Memory B cell (primary cell): ENCODE data around the gene NAA30.

Experiments
- ATAC-seq: fragments of 150-1000 bp; cut with Tn5 transposase; 2 replicates; pipeline ENCODE4 v1.10.0; 2021; ENCODE audit warnings: low read depth, mild to moderate bottlenecking, moderate library complexity
- DNase-seq, 2 donors: peaks; one replicate each; pipeline ENCODE4 v3.0.0; 2022; ENCODE audit warnings: low spot score in 2 of 2
- H3K27ac Mint-ChIP-seq: one replicate; pipeline ENCODE4 v1.8.0; 2022; ENCODE audit warnings: mild to moderate bottlenecking, moderate library complexity, mixed read lengths
- H3K27me3 Mint-ChIP-seq: one replicate; pipeline ENCODE4 v1.8.0; 2022; ENCODE audit warnings: mixed read lengths
- H3K36me3 Mint-ChIP-seq: one replicate; pipeline ENCODE4 v1.8.0; 2022; ENCODE audit warnings: mild to moderate bottlenecking, mixed read lengths
- H3K4me1 Mint-ChIP-seq: one replicate; pipeline ENCODE4 v1.8.0; 2022; ENCODE audit warnings: mixed read lengths
- H3K4me3 Mint-ChIP-seq: one replicate; pipeline ENCODE4 v1.8.0; 2022; ENCODE audit warnings: mild to moderate bottlenecking, moderate library complexity, mixed read lengths
- H3K9me3 Mint-ChIP-seq: one replicate; pipeline ENCODE4 v1.8.0; 2022; ENCODE audit warnings: mixed read lengths

NAA30 gene

DNA sequence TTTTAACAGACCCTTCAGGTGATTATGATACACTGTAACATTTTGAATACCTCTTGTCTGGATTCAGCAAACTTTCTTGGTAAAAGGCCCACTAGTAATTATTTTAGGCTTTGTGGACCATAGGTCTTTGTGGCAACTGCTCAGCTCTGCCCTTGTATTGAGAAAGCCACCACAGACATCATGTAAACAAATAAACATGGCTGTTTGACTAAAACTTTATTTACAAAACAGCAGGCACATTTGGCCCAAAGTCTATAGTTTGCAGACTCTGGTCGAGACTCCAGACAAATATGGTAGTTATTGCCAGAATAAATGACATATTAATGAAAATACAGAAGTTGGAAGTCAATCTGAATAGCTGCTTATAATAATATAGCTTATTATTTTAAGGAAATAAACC lies 18.2 kb downstream of the NAA30 start:
- H3K27ac Mint-ChIP-seq = no peak overlapping the region
- no peak for ATAC-seq
- no peaks in the 10 kb centered on the region for H3K27me3 Mint-ChIP-seq
- DNase-seq = no peak
- no peaks in the 10 kb centered on the region for H3K9me3 Mint-ChIP-seq
- H3K36me3 Mint-ChIP-seq = peaks cover 28% of the 10 kb centered on the region
- H3K4me1 Mint-ChIP-seq = peaks cover 14% of the 10 kb centered on the region
- no peak overlapping the region for H3K4me3 Mint-ChIP-seq

DNA sequence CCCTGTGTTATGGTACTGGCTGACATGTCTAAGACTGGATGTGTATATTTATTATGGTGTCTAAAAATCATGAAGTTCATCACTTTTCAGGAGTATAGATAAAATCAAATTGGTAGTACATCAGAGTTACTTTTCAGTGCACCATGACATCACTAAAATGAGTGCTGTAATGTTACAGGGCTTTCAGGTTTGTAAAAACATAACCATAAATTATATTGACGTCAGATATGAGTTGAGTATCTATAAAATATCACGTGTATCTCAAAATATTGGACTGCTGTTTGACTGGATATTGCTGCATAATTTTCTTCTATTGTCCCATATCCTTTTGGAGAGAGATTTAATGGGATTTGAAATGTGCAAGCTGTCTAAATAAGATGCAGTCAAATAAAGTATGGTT lies 22.0 kb downstream of the NAA30 start:
- H3K27ac Mint-ChIP-seq = no peak overlapping the region

DNA sequence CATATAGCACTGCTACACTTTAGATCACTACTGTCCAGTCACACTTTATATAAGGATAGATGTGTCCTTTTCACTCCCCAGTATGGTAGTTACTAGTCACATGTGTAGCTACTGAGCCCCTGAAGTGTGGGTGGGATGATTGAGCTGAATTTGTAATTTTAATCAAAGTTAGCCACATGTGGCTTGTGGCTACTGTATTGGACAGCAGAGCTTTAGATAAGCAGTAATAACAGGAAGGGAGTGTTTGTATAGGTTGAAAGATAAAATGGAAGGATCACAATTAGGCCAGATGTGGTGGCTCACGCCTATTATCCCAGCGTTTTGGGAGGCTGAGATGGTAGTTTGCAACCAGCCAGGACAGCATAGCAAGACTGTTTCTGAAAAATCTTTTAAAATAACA lies 23.5 kb downstream of the NAA30 start:
- Mint-ChIP-seq H3K36me3 (peaks cover 9% of the 10 kb centered on the region), H3K4me1 (no peaks in the 10 kb centered on the region), H3K4me3 (no peak overlapping the region), H3K27ac (peak overlapping the region; percentile 36), H3K9me3 (no peaks in the 10 kb centered on the region), H3K27me3 (no peaks in the 10 kb centered on the region)
- ATAC-seq (no peak), DNase-seq (no peak)

More for the DNA sequence above, 22.0 kb downstream of the NAA30 start:
- H3K9me3 Mint-ChIP-seq = no peaks in the 10 kb centered on the region
- no peak for DNase-seq
- peaks cover 15% of the 10 kb centered on the region for H3K36me3 Mint-ChIP-seq
- no peak for ATAC-seq
- no peaks in the 10 kb centered on the region for H3K27me3 Mint-ChIP-seq
- no peak overlapping the region for H3K4me3 Mint-ChIP-seq
- H3K4me1 Mint-ChIP-seq = peaks cover 4% of the 10 kb centered on the region

DNA sequence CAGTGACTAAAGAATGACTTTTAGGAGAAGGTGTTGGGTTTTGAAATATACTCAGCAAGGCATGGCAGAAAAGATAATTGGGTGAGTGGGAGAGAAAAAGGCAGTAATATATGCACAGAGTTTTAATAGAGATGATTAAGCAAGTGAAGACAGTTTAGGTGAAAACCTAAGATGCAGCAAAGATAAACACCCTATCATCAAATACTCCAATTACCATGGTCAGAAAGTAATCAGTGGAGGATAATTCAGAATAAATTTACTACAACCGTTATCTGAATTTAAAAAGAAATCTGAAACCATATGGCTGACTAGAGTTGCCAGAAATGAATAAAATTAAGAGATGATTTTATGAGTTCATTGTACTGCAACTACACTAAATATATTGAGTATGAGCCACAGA lies 26.8 kb downstream of the NAA30 start:
- Mint-ChIP-seq H3K4me1 (no peaks in the 10 kb centered on the region), H3K4me3 (no peak overlapping the region), H3K36me3 (peaks cover 3% of the 10 kb centered on the region), H3K27me3 (no peaks in the 10 kb centered on the region), H3K27ac (no peak overlapping the region), H3K9me3 (no peaks in the 10 kb centered on the region)
- DNase-seq = no peak
- ATAC-seq = no peak

DNA sequence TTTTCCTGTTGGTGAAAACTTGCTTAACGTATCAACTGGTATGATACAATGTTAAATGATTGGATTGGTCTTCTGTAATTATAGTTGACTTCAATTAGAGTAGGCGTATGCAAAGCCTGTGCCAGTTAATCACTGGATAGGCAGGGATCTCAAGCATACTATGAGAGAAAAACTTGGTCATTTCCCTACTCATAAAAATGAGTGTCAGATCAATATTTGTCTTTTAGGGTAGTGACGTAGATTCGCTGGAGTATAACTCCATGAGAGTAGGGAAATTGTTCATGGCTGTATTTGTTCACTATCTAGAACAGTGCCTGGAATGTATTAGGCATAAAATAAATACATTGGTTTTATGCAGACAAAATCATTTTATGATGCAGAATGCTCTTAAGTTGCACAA lies 28.6 kb downstream of the NAA30 start:
- Mint-ChIP-seq H3K36me3 (no peaks in the 10 kb centered on the region), H3K9me3 (no peaks in the 10 kb centered on the region), H3K4me1 (no peaks in the 10 kb centered on the region), H3K27me3 (no peaks in the 10 kb centered on the region), H3K27ac (no peak overlapping the region), H3K4me3 (no peak overlapping the region)
- DNase-seq (no peak), ATAC-seq (no peak)

DNA sequence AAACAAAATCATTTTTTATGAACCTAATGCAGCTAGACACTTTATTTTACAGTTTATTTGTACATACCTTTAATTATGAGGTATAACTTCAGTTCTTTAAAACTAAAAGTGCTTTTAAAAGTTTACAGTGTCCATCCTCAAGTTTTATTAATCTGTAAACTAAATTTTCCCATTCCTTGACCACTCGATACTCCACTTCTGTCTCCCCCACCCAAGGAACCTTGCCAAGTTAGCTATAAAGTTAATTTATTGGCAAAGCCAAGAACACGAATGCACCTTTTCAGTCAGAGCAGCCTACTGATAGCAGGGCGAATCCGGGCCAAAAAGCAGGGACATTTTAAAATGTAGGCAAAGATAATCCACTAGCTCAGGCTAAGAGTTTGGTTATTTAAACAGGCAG lies 29.6 kb downstream of the NAA30 start:
- Mint-ChIP-seq H3K36me3 (no peaks in the 10 kb centered on the region), H3K9me3 (no peaks in the 10 kb centered on the region), H3K27ac (no peak overlapping the region), H3K4me3 (no peak overlapping the region), H3K4me1 (no peaks in the 10 kb centered on the region), H3K27me3 (no peaks in the 10 kb centered on the region)
- no peak for ATAC-seq
- DNase-seq = no peak

DNA sequence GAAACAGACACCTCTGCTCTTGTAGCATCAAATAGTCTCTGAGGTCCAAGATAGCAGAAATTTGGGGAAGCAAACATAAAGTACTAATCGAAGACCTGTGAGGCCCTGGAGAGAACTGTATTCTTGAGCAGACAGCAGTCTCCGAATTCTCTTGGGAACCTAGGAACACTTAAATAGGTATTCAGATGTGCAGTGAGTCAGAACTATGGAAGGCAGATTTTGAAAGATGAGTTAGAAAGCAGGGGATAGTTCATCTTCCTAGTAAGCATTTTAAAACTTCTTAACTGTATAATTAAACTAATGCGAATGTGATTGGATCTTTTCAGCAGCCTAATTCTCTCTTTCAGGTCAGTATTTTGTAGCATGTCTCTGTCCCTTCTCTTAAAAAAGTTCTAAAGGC lies 30.6 kb downstream of the NAA30 start:
- H3K9me3 Mint-ChIP-seq = no peaks in the 10 kb centered on the region
- ATAC-seq (no peak), DNase-seq (no peak)
- H3K27ac Mint-ChIP-seq = no peak overlapping the region
- no peak overlapping the region for H3K4me3 Mint-ChIP-seq
- H3K27me3 Mint-ChIP-seq = no peaks in the 10 kb centered on the region
- H3K36me3 Mint-ChIP-seq = no peaks in the 10 kb centered on the region
- no peaks in the 10 kb centered on the region for H3K4me1 Mint-ChIP-seq

DNA sequence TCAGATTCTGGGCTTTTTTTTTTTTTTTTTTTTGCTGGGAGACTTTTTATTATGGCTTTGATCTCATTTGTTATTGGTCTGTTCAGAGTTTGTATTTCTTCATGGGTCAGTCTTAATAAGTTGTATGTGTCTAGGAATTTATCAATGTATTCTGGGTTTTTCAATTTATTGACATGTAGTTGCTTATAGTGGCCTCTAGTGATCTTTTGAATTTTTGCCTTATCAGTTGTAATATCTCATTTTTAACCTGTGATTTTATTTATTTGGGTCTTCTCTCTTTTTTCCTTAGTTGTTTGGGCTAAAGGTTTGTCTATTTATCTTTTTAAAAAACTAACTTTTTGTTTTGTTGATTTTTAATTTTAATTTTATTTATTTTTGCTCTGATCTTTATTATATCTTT lies 45.5 kb downstream of the NAA30 start:
- H3K4me3 Mint-ChIP-seq = no peak overlapping the region
- no peak for ATAC-seq
- no peak for DNase-seq
- H3K4me1 Mint-ChIP-seq = no peaks in the 10 kb centered on the region
- H3K27me3 Mint-ChIP-seq = peaks cover 2% of the 10 kb centered on the region
- H3K36me3 Mint-ChIP-seq = peaks cover 2% of the 10 kb centered on the region
- H3K9me3 Mint-ChIP-seq = peaks cover 7% of the 10 kb centered on the region
- no peak overlapping the region for H3K27ac Mint-ChIP-seq

DNA sequence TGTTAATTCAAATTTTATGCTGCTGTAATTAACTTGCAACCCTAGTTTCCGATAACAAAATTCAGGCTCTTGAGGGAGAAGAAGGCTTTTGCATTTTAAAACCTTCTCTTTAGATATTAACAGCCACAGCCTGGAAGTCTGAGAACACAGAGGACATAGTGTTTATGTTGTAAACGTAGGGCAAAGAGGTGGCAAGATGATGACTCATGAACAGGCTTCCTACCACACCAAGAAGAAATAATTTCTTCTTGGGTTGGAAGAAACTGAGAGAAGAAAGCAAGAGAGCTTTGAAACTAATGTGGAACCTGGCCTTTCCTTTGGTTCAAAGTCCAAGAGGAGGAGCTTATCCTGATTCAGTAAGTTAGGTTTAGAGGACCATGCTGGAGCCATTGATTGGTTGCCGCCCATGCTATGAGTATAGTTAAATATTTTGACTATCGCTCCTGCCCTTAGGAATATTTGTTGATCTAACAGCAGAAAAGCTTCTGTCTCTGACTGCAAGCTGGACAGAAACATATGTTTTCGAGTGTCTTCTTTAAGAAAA lies 71.5 kb downstream of the NAA30 start:
- Mint-ChIP-seq H3K9me3 (peaks cover 1% of the 10 kb centered on the region), H3K4me1 (peaks cover 10% of the 10 kb centered on the region), H3K27ac (no peak overlapping the region), H3K27me3 (peaks cover 2% of the 10 kb centered on the region), H3K4me3 (no peak overlapping the region), H3K36me3 (peaks cover under 1% of the 10 kb centered on the region)
- DNase-seq (no peak), ATAC-seq (no peak)

DNA sequence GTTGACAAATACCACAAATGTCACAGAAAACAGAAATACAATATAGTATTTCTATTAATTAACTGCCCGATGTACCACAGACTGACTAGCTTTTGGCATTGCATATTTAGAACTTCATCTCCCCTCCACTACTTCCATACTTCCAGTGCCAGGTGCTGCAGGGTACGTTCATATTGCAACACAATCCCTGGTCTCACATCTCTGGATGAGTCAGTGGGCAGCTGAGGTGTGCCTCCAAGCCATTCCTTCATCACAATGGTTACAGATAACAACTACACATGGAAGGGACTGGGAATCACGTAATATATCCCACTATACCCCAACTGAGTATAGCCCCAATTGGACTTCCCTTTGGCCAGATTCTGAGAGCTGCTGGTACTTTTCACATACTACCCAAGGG lies 72.2 kb downstream of the NAA30 start:
- no peak overlapping the region for H3K27ac Mint-ChIP-seq
- peaks cover 2% of the 10 kb centered on the region for H3K27me3 Mint-ChIP-seq
- H3K4me1 Mint-ChIP-seq = peaks cover 10% of the 10 kb centered on the region
- DNase-seq = no peak
- no peak for ATAC-seq
- H3K4me3 Mint-ChIP-seq = no peak overlapping the region
- no peaks in the 10 kb centered on the region for H3K36me3 Mint-ChIP-seq
- no peaks in the 10 kb centered on the region for H3K9me3 Mint-ChIP-seq

DNA sequence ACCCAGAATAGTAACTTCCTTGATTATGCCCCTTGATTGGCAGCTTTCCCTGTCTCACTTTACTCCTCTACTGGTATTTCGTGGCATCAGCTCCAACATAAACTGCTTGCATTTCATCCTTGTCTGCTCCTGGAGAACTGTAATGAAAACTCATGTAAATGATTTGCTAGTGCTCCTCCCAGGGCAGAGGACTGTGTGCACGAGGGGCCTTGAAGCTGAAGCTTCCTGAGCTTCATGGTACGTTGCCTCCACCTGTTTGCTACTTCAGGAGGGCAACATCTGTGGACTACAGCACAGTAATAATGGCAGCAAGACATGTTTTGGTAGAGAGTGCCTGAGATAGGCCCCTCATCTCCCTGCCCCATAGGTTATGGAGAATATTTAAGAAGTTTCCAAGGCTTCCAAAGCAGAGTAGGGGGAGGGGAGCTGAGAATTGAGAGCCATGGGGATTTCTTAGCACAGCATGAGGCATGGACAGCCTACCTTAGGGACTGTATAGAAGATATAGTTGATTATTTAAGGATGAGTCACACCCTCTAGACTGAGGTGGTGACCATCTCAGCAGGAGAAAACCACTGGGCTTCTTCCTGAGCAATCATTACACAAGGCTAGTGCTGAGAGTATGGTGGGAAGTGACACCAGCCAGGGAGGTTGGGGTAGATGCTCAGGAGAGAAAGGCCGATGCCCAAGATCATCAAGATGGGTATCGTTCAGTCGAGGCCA lies 73.8 kb downstream of the NAA30 start:
- Mint-ChIP-seq H3K27me3 (peaks cover 2% of the 10 kb centered on the region), H3K9me3 (no peaks in the 10 kb centered on the region), H3K27ac (no peak overlapping the region), H3K4me3 (no peak overlapping the region), H3K36me3 (no peaks in the 10 kb centered on the region), H3K4me1 (peaks cover 10% of the 10 kb centered on the region)
- peak; percentile 74 for ATAC-seq
- DNase-seq = no peak
